HepG2 (cell line): ENCODE measurements around the gene MYH10. TPM values are rescaled to one million over a fixed set of nuclear protein-coding genes. Genes with fewer than 3 reads are reported as not detected.

ENCODE experiments used
- ARID2 ChIP-seq: sonication (generic); formaldehyde crosslinking; IDR thresholded peaks from 2 replicates; pipeline ENCODE4 v1.8.1; 2022; ENCODE audit warnings: mild to moderate bottlenecking, missing genetic modification reagents, borderline replicate concordance
- CREB3 ChIP-seq: sonication (generic); formaldehyde crosslinking; IDR thresholded peaks from 2 replicates; pipeline ENCODE4 v1.5.0; 2020; ENCODE audit warnings: missing genetic modification reagents
- FOXO1 ChIP-seq: sonication (generic); formaldehyde crosslinking; IDR thresholded peaks from 2 replicates; pipeline ENCODE4 v1.4.0; 2020; ENCODE audit warnings: missing genetic modification reagents
- FOXP1 ChIP-seq, 2 experiments: fragments of 450-650 bp in 1 of 2; IDR thresholded peaks; 2 replicates each; pipeline ENCODE4 v1.6.1; 2017 to 2018; ENCODE audit warnings: antibody characterized with exemption in 1 of 2
- HMG20A ChIP-seq: IDR thresholded peaks from 2 replicates; pipeline ENCODE4 v1.6.1; 2016; ENCODE audit warnings: borderline replicate concordance
- HMG20B ChIP-seq: conservative IDR thresholded peaks from 2 replicates; pipeline ENCODE4 v1.6.1; 2016; ENCODE audit warnings: missing genetic modification reagents, missing compliant biosample characterization
- HNF4A ChIP-seq: sonication (generic); formaldehyde crosslinking; IDR thresholded peaks from 2 replicates; pipeline ENCODE4 v1.4.0; 2020; ENCODE audit warnings: missing genetic modification reagents
- LCORL ChIP-seq, 2 experiments: fragments of 450-650 bp in 1 of 2; sonication (generic) in 1 of 2; formaldehyde crosslinking in 1 of 2; IDR thresholded peaks; 2 replicates each; pipeline versions ENCODE4 v1.5.0 to v1.6.1; 2017 to 2020; ENCODE audit warnings: antibody characterized with exemption in 1 of 2, missing genetic modification reagents in 1 of 2
- NR1H2 ChIP-seq: sonication (generic); formaldehyde crosslinking; IDR thresholded peaks from 2 replicates; pipeline ENCODE4 v1.8.1; 2022; ENCODE audit warnings: low read depth, missing genetic modification reagents, borderline replicate concordance
- SATB2 ChIP-seq: sonication (generic); formaldehyde crosslinking; IDR thresholded peaks from 2 replicates; pipeline ENCODE4 v1.5.0; 2020; ENCODE audit warnings: missing genetic modification reagents
- SIN3A ChIP-seq: IDR thresholded peaks from 2 replicates; pipeline ENCODE4 v1.6.1; 2011; ENCODE audit warnings: low read depth, mild to moderate bottlenecking, control low read depth, low read length, borderline replicate concordance
- SMAD9 ChIP-seq: sonication (generic); formaldehyde crosslinking; IDR thresholded peaks from 2 replicates; pipeline ENCODE4 v1.5.1; 2020; ENCODE audit warnings: mild to moderate bottlenecking, missing genetic modification reagents
- SNAPC2 ChIP-seq: sonication (generic); formaldehyde crosslinking; IDR thresholded peaks from 2 replicates; pipeline ENCODE4 v1.8.1; 2022; ENCODE audit warnings: mild to moderate bottlenecking, missing genetic modification reagents
- TCF7 ChIP-seq: sonication (generic); IDR thresholded peaks from 2 replicates; pipeline ENCODE4 v1.6.1; 2016; ENCODE audit warnings: antibody characterized with exemption, low read depth
- THAP11 ChIP-seq: IDR thresholded peaks from 2 replicates; pipeline ENCODE4 v1.6.1; 2016; ENCODE audit warnings: missing biosample characterization, missing genetic modification reagents
- THAP7 ChIP-seq: sonication (generic); formaldehyde crosslinking; IDR thresholded peaks from 2 replicates; pipeline ENCODE4 v1.8.1; 2023; ENCODE audit warnings: mild to moderate bottlenecking, missing genetic modification reagents
- ZBTB8A ChIP-seq: sonication (generic); formaldehyde crosslinking; IDR thresholded peaks from 2 replicates; pipeline ENCODE4 v1.4.0; 2020; ENCODE audit warnings: mild to moderate bottlenecking, low read depth, missing genetic modification reagents, borderline replicate concordance
- ZKSCAN1 ChIP-seq: fragments of 150-350 bp; IDR thresholded peaks from 2 replicates; pipeline ENCODE4 v1.6.1; 2014; ENCODE audit warnings: low read length
- ZNF17 ChIP-seq: sonication (generic); formaldehyde crosslinking; IDR thresholded peaks from 2 replicates; pipeline ENCODE4 v1.5.0; 2020; ENCODE audit warnings: mild to moderate bottlenecking, missing genetic modification reagents
- ZNF484 ChIP-seq: sonication (generic); formaldehyde crosslinking; IDR thresholded peaks from 2 replicates; pipeline ENCODE4 v1.5.1; 2020; ENCODE audit warnings: mild to moderate bottlenecking, low read depth, missing genetic modification reagents, borderline replicate concordance
- polyA plus RNA-seq, 8 experiments: library from polyadenylated mRNA; depleted of rRNA in 3 of 8; stranded (reverse) in 7 of 8; unstranded in 1 of 8; fragments of >200 nt; fragmentation: Illumina TruSeq in 4 of 8; extraction: Trizol in 4 of 8; gene quantifications; 2 replicates each; pipeline versions ENCODE4 v1.2.1 to v1.2.3, GENCODE V29; 2011 to 2016; ENCODE audit warnings: low read depth in 4 of 8, missing spikeins in 1 of 8, mixed read lengths in 1 of 8; ENCODE audit not compliant: insufficient read depth in 1 of 8
- total RNA-seq, 5 experiments: library from RNA; depleted of rRNA; stranded (reverse); fragments of >200 nt; fragmentation: Illumina TruSeq; extraction: Trizol; gene quantifications; 2 replicates each; pipeline ENCODE4 v1.2.3, GENCODE V29; 2016; ENCODE audit warnings: low read depth in 1 of 5
- TF ChIP-seq, protein P1 (sequence below): sonication (generic); formaldehyde crosslinking; IDR thresholded peaks from 2 replicates; pipeline ENCODE4 v1.8.0; 2022; ENCODE audit warnings: mild to moderate bottlenecking, missing genetic modification reagents, borderline replicate concordance
- TF ChIP-seq, protein P2 (sequence below): sonication (generic); formaldehyde crosslinking; IDR thresholded peaks from 2 replicates; pipeline ENCODE4 v1.4.0; 2020; ENCODE audit warnings: missing genetic modification reagents
- TF ChIP-seq, protein P3 (sequence below): IDR thresholded peaks from 2 replicates; pipeline ENCODE4 v1.6.1; 2016
- TF ChIP-seq, protein P4 (sequence below): sonication (generic); formaldehyde crosslinking; IDR thresholded peaks from 2 replicates; pipeline ENCODE4 v1.4.0; 2020; ENCODE audit warnings: missing genetic modification reagents

The MYH10 gene
- total and polyA plus RNA-seq, 2 of the 13 experiments (the other 11 are each of a cell fraction or from before 2014, with no cell fraction given), result 43.4 to 68.6 TPM

GRCh38 chr17:8632061-8632460 lies 1.5 kb upstream of the MYH10 start (continued):
- TF ChIP-seq, protein P1, sequence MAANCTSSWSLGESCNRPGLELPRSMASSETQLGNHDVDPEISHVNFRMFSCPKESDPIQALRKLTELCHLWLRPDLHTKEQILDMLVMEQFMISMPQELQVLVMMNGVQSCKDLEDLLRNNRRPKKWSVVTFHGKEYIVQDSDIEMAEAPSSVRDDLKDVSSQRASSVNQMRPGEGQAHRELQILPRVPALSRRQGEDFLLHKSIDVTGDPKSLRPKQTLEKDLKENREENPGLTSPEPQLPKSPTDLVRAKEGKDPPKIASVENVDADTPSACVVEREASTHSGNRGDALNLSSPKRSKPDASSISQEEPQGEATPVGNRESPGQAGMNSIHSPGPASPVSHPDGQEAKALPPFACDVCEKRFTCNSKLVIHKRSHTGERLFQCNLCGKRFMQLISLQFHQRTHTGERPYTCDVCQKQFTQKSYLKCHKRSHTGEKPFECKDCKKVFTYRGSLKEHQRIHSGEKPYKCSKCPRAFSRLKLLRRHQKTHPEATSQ (CRISPR knock-in tag), result no peak
- TF ChIP-seq THAP11 (CRISPR knock-in tag), result no peak
- TF ChIP-seq LCORL (IDR thresholded peaks at IDR 0.05), result no peak
- no peak for TF ChIP-seq LCORL (CRISPR knock-in tag; IDR thresholded peaks at IDR 0.05)
- TF ChIP-seq ZNF17 (CRISPR knock-in tag), result no peak
- TF ChIP-seq ARID2 (CRISPR knock-in tag), result no peak
- TF ChIP-seq, protein P2, sequence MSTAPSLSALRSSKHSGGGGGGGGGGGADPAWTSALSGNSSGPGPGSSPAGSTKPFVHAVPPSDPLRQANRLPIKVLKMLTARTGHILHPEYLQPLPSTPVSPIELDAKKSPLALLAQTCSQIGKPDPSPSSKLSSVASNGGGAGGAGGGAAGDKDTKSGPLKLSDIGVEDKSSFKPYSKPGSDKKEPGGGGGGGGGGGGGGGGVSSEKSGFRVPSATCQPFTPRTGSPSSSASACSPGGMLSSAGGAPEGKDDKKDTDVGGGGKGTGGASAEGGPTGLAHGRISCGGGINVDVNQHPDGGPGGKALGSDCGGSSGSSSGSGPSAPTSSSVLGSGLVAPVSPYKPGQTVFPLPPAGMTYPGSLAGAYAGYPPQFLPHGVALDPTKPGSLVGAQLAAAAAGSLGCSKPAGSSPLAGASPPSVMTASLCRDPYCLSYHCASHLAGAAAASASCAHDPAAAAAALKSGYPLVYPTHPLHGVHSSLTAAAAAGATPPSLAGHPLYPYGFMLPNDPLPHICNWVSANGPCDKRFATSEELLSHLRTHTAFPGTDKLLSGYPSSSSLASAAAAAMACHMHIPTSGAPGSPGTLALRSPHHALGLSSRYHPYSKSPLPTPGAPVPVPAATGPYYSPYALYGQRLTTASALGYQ (CRISPR knock-in tag), result no peak
- TF ChIP-seq, protein P3, sequence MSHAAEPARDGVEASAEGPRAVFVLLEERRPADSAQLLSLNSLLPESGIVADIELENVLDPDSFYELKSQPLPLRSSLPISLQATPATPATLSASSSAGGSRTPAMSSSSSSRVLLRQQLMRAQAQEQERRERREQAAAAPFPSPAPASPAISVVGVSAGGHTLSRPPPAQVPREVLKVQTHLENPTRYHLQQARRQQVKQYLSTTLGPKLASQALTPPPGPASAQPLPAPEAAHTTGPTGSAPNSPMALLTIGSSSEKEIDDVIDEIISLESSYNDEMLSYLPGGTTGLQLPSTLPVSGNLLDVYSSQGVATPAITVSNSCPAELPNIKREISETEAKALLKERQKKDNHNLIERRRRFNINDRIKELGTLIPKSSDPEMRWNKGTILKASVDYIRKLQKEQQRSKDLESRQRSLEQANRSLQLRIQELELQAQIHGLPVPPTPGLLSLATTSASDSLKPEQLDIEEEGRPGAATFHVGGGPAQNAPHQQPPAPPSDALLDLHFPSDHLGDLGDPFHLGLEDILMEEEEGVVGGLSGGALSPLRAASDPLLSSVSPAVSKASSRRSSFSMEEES (CRISPR knock-in tag), result peak; percentile 85
- TF ChIP-seq CREB3 (CRISPR knock-in tag), result no peak
- TF ChIP-seq NR1H2, result no peak
- peak; percentile 78 for TF ChIP-seq HNF4A (CRISPR knock-in tag)
- TF ChIP-seq, protein P4, sequence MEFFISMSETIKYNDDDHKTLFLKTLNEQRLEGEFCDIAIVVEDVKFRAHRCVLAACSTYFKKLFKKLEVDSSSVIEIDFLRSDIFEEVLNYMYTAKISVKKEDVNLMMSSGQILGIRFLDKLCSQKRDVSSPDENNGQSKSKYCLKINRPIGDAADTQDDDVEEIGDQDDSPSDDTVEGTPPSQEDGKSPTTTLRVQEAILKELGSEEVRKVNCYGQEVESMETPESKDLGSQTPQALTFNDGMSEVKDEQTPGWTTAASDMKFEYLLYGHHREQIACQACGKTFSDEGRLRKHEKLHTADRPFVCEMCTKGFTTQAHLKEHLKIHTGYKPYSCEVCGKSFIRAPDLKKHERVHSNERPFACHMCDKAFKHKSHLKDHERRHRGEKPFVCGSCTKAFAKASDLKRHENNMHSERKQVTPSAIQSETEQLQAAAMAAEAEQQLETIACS, result no peak
- TF ChIP-seq SNAPC2, result no peak
- no peak for TF ChIP-seq ZBTB8A (CRISPR knock-in tag)
- no peak for TF ChIP-seq HMG20B (CRISPR knock-in tag)
- no peak for TF ChIP-seq ZKSCAN1
- TF ChIP-seq FOXP1 (IDR thresholded peaks at IDR 0.05), result no peak
- TF ChIP-seq FOXP1 (CRISPR knock-in tag; IDR thresholded peaks at IDR 0.05), result no peak
- TF ChIP-seq SATB2 (CRISPR knock-in tag), result no peak
- TF ChIP-seq THAP7 (CRISPR knock-in tag), result no peak
- no peak for TF ChIP-seq ZNF484 (CRISPR knock-in tag)
- 0 out of 2 replicates have a peak, but pooled peaks have one; percentile 15 for TF ChIP-seq HMG20A
- peak; percentile 30; the same call in 1 of the 2 replicates for TF ChIP-seq TCF7
- no peak for TF ChIP-seq SMAD9
- TF ChIP-seq FOXO1 (CRISPR knock-in tag), result peak; percentile 45; the same call in 1 of the 2 replicates
- 0 out of 2 replicates have a peak, but pooled peaks have one; percentile 22 for TF ChIP-seq SIN3A
